Stimulated activated CD4-positive, alpha-beta T cell treated with anti-CD3 and anti-CD28 coated beads, Interleukin-12 subunit alpha, Interleukin-12 subunit beta, amount 100 ng/mL, for 48 hours (primary cell): ENCODE measurements around the gene CACNA1A.
"Not testable (repeated sequence)": the region's sequence is repeated elsewhere in the genome, so short reads cannot be mapped to it uniquely, and the experiment has no call there.

Experiments used
- DNase-seq, 3 donors: peaks; one replicate each; pipeline ENCODE4 v3.0.0-alpha.2; 2020; ENCODE audit warnings: low read depth in 2 of 3, low spot score in 1 of 3

The CACNA1A gene

DNA sequence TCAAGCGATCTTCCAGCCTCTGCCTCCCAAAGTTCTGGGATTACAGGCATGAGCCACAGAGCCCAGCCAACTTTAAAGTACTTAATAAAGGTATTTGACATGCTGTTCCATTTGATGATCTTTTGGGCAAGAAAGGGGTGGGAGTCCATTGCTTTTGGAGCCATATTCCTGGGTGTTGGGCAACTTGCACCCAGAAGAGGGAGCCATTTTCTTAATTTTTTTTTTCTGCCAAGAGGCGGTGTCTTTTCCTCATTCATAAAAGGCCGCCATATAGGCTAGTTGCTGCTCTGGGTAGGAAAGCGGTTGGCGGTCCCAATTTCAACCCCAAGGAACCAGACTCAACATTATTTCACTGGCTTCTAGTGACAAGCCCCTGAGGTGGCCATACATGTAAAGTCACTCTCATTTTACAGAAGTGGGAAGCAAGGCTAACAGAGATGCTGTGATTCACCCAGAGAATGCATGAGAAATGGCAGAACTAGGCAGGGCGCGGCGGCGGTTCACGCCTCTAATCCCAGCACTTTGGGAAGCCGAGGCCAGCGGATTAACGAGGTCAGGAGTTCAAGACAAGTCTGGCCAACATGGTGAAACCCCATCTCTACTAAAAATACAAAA is 139.6 kb downstream of the CACNA1A start:
- DNase-seq = no peak

DNA sequence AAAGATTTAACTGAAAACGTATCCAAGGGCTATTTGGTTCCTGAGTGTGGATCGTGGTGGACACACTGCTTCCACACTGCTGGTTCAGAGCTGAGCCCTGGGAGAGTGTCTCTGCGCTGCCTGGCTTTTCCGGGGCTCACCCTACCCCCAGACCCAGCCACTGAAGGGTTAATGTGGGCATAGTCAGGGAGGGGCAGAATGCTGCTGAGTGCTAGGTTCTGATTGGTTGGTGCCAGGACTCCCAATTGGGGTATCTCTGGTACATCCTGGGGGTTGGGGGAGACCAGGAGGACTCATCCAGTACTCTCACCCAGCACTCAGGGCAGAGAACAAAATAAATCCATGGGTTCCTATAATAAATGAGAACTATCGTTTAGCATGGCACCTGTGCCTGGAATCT is 142.3 kb downstream of the CACNA1A start:
- no peak for DNase-seq

DNA sequence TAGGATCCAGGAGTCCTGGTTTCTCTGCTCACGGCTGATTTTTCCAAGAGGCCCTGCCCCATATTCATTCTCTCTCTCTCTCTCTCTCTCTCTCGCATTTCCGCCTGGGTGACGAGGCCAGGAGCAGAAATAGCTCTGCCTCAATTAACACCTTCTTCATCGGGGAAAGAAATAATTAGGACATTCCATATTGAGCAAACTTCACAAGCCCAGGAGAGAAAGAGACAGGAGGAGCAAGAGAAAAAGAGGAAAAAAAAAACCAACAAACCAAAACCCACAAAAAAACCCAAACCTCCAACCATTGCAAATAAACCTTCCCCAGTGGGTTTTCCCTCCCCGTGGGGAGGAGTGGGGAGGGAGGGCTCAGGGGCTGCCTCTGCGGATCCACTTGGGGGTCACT is 143.0 kb downstream of the CACNA1A start:
- DNase-seq = no peak

DNA sequence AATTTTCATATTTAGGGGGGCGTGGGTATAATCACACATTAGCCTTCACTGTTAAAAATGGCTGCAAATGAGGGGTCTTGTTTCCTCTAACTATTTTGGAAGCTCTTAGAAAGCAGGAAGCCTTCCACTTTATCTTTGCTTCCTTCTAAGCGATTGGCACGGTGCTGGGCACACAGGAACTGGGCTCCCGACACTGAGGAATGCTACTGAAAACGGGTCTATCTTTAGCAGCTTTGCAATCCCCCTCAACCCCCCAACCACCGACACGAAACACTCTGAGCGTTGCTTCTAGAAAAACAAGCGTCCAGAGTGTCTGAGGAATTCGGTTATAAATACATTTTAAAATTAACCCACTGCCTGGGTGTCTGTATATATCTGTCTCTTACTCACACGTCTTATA is 143.6 kb downstream of the CACNA1A start:
- no peak for DNase-seq

DNA sequence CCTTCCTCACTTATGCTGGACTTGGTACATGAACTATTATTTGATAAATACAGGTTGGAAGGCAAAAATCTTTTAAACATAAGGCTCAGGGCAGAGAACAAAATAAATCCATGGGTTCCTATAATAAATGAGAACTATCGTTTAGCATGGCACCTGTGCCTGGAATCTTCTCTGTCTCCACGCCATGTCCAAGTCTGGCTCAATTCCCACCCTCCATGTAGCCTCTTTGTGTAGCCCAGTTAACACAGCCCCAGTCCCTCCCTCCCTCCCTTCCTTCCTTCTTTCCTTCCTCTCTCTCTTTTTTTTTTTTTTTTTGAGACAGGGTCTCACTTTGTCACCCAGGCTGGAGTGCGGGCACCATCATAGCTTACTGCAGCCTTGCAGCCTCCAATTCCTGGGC is 144.6 kb downstream of the CACNA1A start:
- DNase-seq = not testable (repeated sequence)

DNA sequence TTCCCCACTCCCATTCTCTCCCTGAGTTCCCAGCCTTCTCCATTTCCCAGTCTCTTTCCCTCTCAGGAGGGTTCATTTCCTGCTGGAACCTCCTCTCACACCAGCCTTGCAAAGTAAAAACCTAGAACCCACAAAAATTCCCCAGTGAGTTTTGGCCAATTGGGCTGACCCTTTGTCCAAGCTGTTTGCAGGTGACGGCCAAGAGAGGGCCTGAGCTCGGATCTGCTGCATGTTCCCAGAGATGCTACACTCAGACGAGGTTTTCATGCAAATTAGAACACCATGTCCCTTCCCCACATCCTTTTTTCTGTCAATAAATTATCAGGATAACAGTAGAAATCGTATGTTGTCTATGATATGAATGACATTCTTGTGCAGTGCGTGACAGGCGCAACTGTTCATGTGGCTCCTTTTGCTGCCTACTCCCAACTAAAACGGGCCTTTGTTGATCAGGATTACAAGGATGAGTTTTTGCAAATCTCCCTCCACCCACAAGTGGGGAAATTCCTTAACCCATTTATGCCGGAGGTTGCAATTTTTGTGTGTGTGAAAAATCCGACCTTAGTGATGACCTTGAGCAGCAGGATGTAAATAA is 149.5 kb downstream of the CACNA1A start:
- no peak for DNase-seq

DNA sequence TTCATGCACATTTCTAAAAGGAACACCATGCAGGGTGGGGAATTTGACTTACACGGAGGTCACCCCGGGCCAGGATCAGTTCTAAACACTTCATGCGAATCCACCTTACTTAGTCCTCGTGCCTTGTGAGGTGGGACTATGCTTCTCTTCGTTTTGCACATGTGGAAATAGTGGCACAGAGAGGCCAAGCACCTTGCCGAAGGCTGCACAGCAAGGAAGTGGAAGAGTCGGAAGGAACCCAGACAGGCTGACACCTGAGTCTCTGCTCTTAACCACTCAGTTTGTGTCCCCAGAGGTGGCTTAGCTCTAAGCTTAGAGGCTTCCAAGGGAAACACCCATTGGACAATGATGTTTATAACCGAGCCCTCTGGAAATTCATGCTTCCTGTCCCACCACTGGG is 150.1 kb downstream of the CACNA1A start:
- no peak for DNase-seq

DNA sequence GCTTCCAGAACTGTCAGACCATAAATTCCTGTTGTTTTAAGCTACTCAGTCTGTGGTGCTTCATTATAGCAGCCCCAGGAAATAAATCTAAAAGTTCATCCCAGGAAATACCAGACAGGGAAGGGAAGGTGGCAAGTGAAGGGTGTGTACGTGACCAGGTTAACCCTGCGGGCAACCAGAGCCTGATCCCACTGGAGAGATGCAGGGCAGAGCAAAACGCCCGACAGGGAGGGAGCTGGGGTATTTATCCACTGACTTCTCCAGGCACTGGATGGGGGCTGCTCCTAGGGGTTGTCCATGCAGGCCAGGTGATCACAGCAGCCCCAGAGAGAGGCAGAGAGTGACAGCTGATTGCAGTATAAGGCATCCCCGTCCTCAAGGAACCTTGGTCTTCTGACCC is 150.9 kb downstream of the CACNA1A start:
- DNase-seq = no peak

DNA sequence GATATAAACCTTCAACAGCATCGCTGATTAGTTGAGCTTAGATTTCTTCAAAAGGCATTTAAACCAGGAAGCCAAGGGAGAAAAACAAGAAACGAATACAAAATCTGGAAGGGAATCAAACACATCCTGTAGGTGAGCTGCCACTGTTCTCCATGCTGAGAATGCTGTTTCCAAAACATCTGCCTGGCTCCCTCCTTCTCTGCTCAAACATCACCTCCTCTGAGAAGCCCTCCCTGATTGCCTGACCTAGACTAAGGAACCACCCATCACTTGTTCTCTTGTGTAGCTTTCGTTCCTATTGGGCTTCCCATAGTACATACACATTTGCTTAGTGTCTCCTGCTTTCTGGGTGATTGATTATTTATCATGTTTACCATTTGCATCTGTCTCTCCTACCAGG is 152.7 kb downstream of the CACNA1A start:
- no peak for DNase-seq

DNA sequence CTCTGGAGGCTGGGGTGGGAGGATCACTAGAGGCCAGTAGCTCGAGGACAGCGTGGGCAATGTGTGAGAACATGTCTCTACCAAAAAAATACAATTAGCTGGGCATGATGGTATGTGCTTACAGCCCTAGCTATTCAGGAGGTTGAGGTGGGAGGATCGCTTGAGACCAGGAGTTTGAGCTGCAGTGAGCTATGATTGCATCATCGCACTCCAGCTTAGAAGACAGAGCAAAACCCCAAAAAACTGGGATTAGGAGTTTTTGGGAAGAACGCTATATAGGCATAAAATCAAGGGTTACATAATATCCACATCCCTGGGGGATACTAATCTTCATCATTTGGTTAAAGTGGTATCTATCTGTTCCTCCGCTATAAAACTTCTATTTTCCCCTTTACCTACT is 155.5 kb downstream of the CACNA1A start:
- no peak for DNase-seq

DNA sequence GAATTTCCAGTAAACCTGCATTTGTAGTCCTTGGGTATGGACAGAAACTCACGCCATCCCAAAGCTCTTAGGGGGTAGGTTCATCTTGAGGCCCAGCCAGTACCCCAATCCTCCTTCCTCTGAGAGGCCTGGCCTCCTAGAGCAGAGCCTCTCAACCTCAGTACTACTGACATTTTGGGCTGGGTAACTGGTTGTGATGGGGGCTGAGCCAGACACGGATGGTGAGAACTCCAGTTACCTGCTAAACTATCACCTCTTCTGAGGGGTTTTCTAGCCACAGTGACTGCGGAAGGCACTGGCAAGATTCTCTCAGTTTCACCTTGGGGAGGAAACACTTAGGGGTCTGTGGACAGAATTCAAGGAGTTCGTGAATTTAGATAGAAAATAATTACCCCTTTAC is 156.2 kb downstream of the CACNA1A start:
- no peak for DNase-seq

DNA sequence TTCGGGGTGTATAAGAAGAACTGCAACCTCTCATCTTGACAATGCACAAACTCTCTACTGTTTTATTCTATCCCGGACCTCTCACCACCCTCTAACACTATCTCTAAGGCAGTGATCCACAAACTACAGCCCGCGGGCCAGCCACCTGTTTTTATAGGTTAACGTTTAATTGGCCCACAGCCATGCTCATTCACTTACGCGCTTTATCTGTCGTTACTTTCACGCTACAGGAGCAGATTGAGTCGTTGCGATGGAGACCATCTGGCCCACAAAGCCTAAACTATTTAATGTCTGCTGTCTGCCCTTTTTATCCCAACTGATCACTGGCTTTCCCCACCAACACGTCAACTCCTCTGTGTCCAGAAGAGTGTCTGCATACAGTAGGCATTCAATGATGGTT is 158.9 kb downstream of the CACNA1A start:
- DNase-seq = no peak

DNA sequence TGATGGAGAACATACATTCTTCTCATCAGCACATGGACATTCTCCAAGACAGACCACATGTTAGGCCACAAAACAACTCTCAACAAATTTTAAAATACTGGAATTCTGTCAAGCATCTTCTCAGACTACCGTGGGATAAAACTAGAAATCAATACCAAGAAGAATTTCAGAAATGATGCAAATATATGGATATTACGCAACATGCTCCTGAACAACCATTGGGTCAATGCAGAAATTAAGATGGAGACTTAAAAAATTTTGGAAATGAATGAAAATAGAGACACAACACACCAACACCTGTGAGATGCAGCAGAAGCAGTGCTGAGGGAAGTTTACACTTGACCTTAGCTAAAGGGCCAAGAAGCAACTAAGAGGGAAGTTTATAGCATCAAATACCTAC is 162.8 kb downstream of the CACNA1A start:
- DNase-seq = no peak

DNA sequence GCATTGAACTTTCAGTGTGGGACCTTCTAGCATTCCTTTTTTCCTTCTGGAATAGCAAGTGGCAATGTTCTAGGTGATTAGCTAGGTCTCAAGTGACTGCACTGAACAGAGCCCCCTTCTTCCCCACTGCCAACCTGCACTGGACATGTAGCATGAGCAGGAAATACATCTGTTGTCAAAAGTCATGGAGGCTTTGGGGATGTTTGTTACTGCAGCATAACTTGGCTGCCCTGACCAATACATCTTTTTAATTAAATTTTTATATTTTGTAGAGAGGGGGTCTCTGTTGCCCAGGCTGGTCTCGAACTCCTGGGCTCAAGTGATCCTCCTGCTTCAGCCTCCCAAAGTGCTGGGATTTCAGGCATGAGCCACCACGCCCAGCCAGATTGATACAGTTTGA is 163.6 kb downstream of the CACNA1A start:
- no peak for DNase-seq

DNA sequence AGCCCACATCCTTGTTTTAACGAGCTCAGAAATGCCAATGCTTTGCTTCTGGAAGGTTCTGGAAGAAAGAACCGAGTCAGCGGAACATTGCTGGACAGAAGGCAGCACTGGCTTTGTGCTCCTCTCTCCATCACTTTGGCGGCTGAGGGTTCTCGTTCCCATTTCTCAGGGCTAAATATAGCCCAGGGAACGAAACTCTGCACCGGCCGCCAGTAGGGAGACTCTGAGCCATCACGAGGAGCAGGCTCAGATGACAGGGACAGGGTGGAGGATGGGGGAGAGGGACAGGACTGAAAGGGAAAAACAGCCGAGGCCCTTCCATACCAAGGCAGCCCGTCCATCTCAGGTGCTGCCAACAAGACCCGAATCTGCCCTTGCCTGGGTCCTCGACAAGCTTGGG is 166.4 kb downstream of the CACNA1A start:
- no peak for DNase-seq

DNA sequence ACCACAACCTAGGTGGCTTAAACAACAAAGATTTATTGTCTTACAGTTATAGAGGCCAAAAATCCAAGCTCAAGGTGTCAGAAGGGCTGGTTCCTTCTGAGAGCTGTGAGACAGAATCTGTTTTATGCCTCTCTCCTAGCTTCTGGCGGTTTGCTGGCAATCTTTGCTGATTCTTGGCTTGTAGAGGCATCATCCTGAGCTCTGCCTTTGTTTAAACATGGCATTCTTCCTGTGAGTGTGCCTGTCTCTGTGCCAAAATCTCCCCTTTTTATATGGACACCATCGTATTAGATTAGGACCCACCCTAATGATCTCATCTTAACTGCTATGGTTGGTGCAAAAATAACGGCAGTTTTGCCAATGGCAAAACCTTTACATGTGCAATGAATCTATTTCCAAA is 169.1 kb downstream of the CACNA1A start:
- no peak for DNase-seq

DNA sequence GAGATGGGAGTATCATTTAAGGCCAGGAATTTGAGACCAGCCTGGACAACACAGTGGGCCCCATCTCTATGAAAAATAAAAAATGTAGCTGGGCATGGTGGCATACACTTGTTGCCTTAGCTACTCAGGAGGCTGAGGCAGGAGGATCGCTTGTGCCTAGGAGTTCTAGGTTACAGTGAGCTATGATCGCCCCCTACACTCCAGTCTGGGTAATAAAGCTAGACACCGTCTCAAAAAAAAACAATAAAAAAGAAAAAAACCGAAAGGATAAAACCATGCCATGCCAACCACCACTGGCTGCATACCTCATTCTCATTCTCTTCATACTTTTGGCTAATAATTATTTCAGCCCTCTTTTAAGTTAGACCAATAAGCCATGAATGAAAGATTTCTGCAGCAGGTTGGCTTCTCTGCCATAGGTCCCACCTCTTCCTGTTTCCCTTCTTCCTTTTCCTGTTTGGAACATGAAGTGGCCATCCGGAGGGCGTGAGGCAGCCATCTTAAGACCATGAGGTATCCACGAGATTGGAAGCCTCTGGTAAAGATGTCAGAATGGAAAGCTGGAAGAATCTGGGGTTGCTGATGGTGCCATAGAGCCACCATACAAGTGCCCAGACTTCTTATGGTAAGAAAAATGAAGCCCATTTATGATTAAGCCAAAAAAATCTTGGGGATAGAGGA is 171.3 kb downstream of the CACNA1A start:
- DNase-seq = no peak

DNA sequence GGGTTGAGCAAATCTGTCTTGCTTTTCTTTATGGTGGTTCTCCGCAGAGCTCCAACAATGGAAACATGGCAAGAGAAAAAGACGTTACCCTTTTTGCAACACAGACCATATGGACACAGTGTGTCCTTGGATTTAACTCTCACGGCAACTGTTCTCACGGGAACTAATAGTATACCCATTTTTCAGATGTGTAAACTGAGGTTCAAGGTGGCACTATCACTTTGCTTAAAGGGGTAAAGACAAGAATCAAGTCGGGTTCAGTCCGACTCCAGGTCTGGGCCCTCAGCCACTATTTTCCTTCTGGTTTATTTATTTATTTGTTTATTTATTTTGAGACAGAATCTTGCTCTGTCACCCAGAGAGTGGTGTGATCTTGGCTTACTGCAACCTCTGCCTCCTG is 176.0 kb downstream of the CACNA1A start:
- no peak for DNase-seq

DNA sequence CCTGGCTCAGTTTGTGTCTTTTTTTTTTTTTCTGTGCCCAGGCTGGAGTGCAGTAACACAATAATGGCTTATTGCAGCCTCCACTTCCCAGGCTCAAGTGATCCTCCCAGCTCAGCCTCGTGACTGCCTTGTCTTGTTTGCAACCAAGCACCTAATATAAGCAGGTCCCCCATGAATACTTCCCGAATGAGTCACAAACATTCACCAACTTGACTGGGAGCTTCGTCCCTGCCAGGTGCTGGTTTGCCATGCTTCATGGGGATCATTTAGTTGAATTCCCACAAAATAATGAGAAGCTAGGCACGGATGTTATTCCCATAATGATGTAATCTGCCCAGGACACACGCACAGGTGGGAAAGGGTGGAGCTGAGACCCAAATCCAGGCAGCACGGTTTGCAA is 176.5 kb downstream of the CACNA1A start:
- DNase-seq = no peak

DNA sequence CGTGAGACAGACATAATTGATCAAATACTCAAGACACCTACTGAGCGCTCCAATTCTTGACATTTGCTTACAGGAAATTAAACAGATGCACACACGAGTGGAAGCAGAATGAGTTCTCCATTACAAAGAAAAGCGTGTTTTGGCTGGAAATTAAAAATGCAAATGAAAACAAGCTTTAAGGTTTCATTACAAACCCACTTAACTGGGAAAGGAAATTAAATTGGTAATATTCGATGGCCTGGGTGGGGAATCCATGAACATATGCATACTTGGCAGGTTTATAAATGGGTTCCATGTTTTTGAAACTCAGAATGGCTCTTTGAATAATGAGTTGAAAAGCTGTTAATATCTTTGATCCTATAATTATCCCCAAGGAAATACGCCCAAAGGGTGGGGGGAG is 178.0 kb downstream of the CACNA1A start:
- DNase-seq = no peak

DNA sequence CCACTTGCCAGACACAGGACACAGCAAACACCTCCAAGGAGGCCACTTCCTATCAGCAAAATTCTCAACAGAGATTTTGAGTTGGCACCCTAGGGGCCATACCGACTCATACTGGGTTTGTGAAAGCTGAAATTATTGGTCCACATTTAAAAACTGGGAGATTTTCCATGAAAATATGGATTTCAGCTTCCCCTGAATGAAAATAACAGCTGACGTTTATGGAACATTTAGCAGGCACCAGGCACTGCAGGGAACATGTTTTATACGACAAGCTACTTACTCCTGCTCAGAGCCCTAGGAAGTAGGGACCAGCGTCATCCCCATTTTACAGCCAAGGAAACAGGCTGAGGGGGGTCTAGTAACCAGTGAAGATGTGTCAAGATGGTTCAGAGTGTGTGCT is 186.8 kb downstream of the CACNA1A start:
- DNase-seq = no peak

DNA sequence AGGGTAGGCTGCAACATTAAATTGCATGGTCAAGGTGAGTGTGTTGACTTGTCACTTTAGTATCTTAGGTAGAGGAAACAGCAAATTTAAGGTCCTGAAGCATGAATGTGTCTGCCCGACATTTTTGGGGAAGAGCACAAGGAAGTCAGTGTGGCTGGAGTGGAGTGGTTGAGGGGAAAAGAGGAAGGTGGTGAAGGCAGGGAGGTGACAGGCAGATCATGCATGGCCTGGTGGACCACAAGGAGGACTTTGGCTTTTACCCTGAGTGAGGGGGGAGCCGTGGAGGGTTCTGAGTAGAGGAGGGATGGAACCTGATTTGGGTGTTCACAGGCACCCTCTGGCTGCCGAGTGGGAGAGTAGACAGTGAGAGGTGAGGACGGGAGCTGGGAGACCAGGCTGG is 188.1 kb downstream of the CACNA1A start:
- no peak for DNase-seq

DNA sequence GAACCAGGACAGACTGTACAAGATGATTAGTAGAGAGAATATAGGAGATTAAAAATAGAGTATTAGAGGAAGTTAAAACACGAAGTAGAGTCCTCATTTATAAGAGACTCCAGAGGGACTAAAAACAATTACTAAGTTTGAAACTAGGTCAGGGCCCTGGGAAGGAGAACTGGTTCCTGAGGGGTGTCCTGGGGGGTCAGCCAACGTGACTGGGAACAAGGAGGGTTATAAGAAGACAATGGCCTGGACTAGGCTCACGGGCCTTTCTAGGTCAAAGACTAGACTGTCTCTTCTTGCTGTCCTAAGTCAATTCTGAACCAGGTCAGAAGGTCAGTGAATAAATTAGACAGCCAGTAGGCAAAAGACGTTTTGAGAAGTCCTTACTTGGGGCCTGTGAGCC is 190.8 kb downstream of the CACNA1A start:
- no peak for DNase-seq
